NCI-H510A (cell line): Measurements from ENCODE around the gene SNAI3.

Experiments
- DNase-seq: peaks from one replicate; lab custom pipeline; 2025; lab: John Stamatoyannopoulos, UW

SNAI3 gene

GRCh38 chr16:88665570-88665969 lies 20.7 kb downstream of the SNAI3 start:
- no peak for DNase-seq

GRCh38 chr16:88665148-88665547 lies 21.2 kb downstream of the SNAI3 start:
- no peak for DNase-seq

GRCh38 chr16:88662843-88663606 lies 23.3 kb downstream of the SNAI3 start, which contains the start of gene MVD:
Gene MVD (minus strand): TSS chr16:88663091. CDS start chr16:88663080, 11 bp downstream.
- peak; percentile 80 for DNase-seq

- DNase-seq: no peak
These were observed 24.0 kb downstream of the SNAI3 start for GRCh38 chr16:88662222-88662842.

GRCh38 chr16:88661468-88661867 lies 24.8 kb downstream of the SNAI3 start:
- DNase-seq: no peak

GRCh38 chr16:88659160-88659559 lies 27.1 kb downstream of the SNAI3 start:
- no peak for DNase-seq

GRCh38 chr16:88658714-88659113 lies 27.6 kb downstream of the SNAI3 start:
- no peak for DNase-seq

GRCh38 chr16:88657371-88657770 lies 28.9 kb downstream of the SNAI3 start:
- no peak for DNase-seq

GRCh38 chr16:88656291-88656980 lies 29.9 kb downstream of the SNAI3 start:
- DNase-seq: no peak

GRCh38 chr16:88655733-88656281 lies 30.5 kb downstream of the SNAI3 start:
- DNase-seq: no peak

GRCh38 chr16:88655053-88655732 lies 31.1 kb downstream of the SNAI3 start:
- no peak for DNase-seq

GRCh38 chr16:88654363-88655052 lies 31.8 kb downstream of the SNAI3 start:
- DNase-seq: no peak

GRCh38 chr16:88653596-88654362 lies 32.5 kb downstream of the SNAI3 start:
- no peak for DNase-seq

- DNase-seq: no peak
These were observed 33.2 kb downstream of the SNAI3 start for GRCh38 chr16:88653101-88653500.

GRCh38 chr16:88652762-88653063 lies 33.6 kb downstream of the SNAI3 start:
- DNase-seq: no peak

GRCh38 chr16:88651989-88652761 lies 34.1 kb downstream of the SNAI3 start:
- no peak for DNase-seq

- DNase-seq: peak; percentile 64
These were observed 34.9 kb downstream of the SNAI3 start for GRCh38 chr16:88651276-88651988.

GRCh38 chr16:88650749-88651275 lies 35.5 kb downstream of the SNAI3 start, which contains the start of gene CYBA:
Gene CYBA (minus strand): TSS chr16:88651053. CDS start chr16:88651013, 40 bp downstream.
- DNase-seq: no peak
